GM12892 (cell line): ENCODE results near the gene BOLA1.

Experiments
- POLR2A ChIP-seq: IDR thresholded peaks from 2 replicates; pipeline ENCODE4 v1.6.1; 2011; ENCODE audit warnings: low read depth, low read length, control low read depth
- POLR2AphosphoS5 ChIP-seq: IDR thresholded peaks from 2 replicates; pipeline ENCODE4 v1.6.1; 2011; ENCODE audit warnings: low read depth, low read length, control low read depth
- TAF1 ChIP-seq: IDR thresholded peaks from 2 replicates; pipeline ENCODE4 v1.6.1; 2011; ENCODE audit warnings: low read depth, mild to moderate bottlenecking, control low read depth, low read length, borderline replicate concordance

- no peak for TF ChIP-seq POLR2AphosphoS5
- no peak for TF ChIP-seq POLR2A
- TF ChIP-seq TAF1, result no peak
Observed at GRCh38 chr1:149903836-149904491, 4.6 kb downstream of the BOLA1 start.
